SK-N-SH treated with all-trans-retinoic acid at 6 μM for 48 hours (cell line): ENCODE data around the gene SPDYE2B.
"Not testable (repeated sequence)": the region's sequence is repeated elsewhere in the genome, so short reads cannot be mapped to it uniquely, and the experiment has no call there.

Experiments used
- BACH2 ChIP-seq: fragments of 250-450 bp; sonication (Bioruptor Pico); IDR thresholded peaks from 2 replicates; pipeline ENCODE4 v1.9.0; 2021; ENCODE audit warnings: mild to moderate bottlenecking, borderline replicate concordance
- ESRRG ChIP-seq: fragments of 250-450 bp; sonication (Bioruptor Pico); IDR thresholded peaks from 2 replicates; pipeline ENCODE4 v1.6.1; 2021; ENCODE audit warnings: mild to moderate bottlenecking
- GLIS3 ChIP-seq: fragments of 250-450 bp; sonication (Bioruptor Pico); IDR thresholded peaks from 2 replicates; pipeline ENCODE4 v1.5.0; 2020; ENCODE audit warnings: mild to moderate bottlenecking, moderate library complexity
- PPARA ChIP-seq: fragments of 250-450 bp; sonication (Bioruptor Pico); IDR thresholded peaks from 2 replicates; pipeline ENCODE4 v1.5.0; 2020; ENCODE audit warnings: mild to moderate bottlenecking, borderline replicate concordance
- TOX ChIP-seq: fragments of 250-450 bp; sonication (Bioruptor Pico); IDR thresholded peaks from 2 replicates; pipeline ENCODE4 v1.8.0; 2021; ENCODE audit warnings: mild to moderate bottlenecking, moderate library complexity, borderline replicate concordance
- ZNF8 ChIP-seq: fragments of 450-650 bp; formaldehyde crosslinking; IDR thresholded peaks from 2 replicates; pipeline ENCODE4 v1.5.0; 2020; ENCODE audit warnings: mild to moderate bottlenecking, moderate library complexity
- TF ChIP-seq, protein P1 (sequence below): fragments of 250-450 bp; sonication (Bioruptor Pico); IDR thresholded peaks from 2 replicates; pipeline ENCODE4 v1.5.0; 2020; ENCODE audit warnings: mild to moderate bottlenecking, moderate library complexity
- TF ChIP-seq, protein P2 (sequence below): fragments of 250-450 bp; sonication (Bioruptor Pico); IDR thresholded peaks from 2 replicates; pipeline ENCODE4 v1.8.0; 2020; ENCODE audit warnings: mild to moderate bottlenecking, moderate library complexity, borderline replicate concordance

GRCh38 chr7:102671956-102672307, 21.8 kb downstream of the SPDYE2B start:
- not testable (repeated sequence) for TF ChIP-seq PPARA (CRISPR knock-in tag); BACH2; TOX; ESRRG (CRISPR knock-in tag); GLIS3 (CRISPR knock-in tag); ZNF8
- TF ChIP-seq, protein P1, sequence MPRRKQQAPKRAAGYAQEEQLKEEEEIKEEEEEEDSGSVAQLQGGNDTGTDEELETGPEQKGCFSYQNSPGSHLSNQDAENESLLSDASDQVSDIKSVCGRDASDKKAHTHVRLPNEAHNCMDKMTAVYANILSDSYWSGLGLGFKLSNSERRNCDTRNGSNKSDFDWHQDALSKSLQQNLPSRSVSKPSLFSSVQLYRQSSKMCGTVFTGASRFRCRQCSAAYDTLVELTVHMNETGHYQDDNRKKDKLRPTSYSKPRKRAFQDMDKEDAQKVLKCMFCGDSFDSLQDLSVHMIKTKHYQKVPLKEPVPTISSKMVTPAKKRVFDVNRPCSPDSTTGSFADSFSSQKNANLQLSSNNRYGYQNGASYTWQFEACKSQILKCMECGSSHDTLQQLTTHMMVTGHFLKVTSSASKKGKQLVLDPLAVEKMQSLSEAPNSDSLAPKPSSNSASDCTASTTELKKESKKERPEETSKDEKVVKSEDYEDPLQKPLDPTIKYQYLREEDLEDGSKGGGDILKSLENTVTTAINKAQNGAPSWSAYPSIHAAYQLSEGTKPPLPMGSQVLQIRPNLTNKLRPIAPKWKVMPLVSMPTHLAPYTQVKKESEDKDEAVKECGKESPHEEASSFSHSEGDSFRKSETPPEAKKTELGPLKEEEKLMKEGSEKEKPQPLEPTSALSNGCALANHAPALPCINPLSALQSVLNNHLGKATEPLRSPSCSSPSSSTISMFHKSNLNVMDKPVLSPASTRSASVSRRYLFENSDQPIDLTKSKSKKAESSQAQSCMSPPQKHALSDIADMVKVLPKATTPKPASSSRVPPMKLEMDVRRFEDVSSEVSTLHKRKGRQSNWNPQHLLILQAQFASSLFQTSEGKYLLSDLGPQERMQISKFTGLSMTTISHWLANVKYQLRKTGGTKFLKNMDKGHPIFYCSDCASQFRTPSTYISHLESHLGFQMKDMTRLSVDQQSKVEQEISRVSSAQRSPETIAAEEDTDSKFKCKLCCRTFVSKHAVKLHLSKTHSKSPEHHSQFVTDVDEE (CRISPR knock-in tag), result not testable (repeated sequence)
- TF ChIP-seq, protein P2, sequence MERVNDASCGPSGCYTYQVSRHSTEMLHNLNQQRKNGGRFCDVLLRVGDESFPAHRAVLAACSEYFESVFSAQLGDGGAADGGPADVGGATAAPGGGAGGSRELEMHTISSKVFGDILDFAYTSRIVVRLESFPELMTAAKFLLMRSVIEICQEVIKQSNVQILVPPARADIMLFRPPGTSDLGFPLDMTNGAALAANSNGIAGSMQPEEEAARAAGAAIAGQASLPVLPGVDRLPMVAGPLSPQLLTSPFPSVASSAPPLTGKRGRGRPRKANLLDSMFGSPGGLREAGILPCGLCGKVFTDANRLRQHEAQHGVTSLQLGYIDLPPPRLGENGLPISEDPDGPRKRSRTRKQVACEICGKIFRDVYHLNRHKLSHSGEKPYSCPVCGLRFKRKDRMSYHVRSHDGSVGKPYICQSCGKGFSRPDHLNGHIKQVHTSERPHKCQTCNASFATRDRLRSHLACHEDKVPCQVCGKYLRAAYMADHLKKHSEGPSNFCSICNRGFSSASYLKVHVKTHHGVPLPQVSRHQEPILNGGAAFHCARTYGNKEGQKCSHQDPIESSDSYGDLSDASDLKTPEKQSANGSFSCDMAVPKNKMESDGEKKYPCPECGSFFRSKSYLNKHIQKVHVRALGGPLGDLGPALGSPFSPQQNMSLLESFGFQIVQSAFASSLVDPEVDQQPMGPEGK, result not testable (repeated sequence)
